ENCODE measurements around the gene TLCD2. TPM values are rescaled to one million over a fixed set of nuclear protein-coding genes. Genes with fewer than 3 reads are reported as not detected.
A peak's percentile ranks its signal among the peaks of the same experiment; 100 is the strongest.

The TLCD2 gene
- total RNA-seq, 1 experiment from 2014 or later = 1.5 TPM

DNA sequence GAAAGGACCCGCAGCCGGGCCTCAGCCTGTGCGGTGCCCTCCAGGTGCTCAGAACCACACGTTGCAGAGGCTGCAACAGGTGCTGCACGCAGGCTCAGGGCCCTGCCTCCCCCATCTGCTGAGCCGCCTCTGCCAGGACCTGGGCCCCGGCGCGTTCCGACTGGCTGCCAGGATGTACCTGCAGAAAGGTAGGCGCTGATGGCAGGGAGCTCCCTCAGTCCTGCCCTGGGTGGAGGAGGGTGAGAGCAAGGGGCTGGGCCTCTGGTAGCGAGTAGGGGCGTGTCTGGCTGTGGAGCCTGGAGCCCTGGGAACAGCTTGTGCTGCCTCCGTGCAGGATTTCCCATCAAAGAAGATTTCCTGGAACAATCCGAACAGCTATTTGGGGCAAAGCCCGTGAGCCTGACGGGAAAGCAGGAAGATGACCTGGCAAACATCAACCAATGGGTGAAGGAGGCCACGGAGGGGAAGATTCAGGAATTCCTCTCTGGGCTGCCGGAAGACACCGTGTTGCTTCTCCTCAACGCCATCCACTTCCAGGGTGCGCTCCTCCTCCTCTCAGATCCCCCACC, 36.9 kb upstream of the TLCD2 start:
- no peaks in the 10 kb centered on the region for H3K79me1 ChIP-seq (ENCODE audit: insufficient read depth, low read depth, low read length, poor library complexity, severe bottlenecking)
- no peaks in the 10 kb centered on the region for H4K20me1 ChIP-seq (ENCODE audit: control insufficient read depth, insufficient read depth, insufficient read length)
- H4K8ac ChIP-seq (replicated peaks; ENCODE audit: insufficient read length, low read depth, low read length) = no peak overlapping the region
- no CpG with 5 or more reads among the region's 22 CpGs for WGBS (ENCODE audit: extremely low coverage, insufficient read length, low lambda C conversion rate)
- Mint-ChIP-seq H3K36me3 (ENCODE audit: insufficient read depth in 1 of 3, low read depth in 3 of 3) (no peaks in the 10 kb centered on the region), H3K4me1 (peaks cover 4 to 6% of the 10 kb centered on the region in 2 experiments; a peak in 3 of 4 replicates), H3K27ac (no peak overlapping the region), H3K4me3 (no peak overlapping the region), H3K27me3 (ENCODE audit: low read depth) (peaks cover 1% of the 10 kb centered on the region), H3K9me3 (peaks cover 0 to 1% of the 10 kb centered on the region in 2 experiments; a peak in 1 of 5 replicates)
- no peak overlapping the region for H3K23ac ChIP-seq (ENCODE audit: insufficient read length, low read depth, low read length)
- H3K27me3 ChIP-seq (ENCODE audit: insufficient read depth, low read length) = no peaks in the 10 kb centered on the region
- no peak overlapping the region for H2AK5ac ChIP-seq (ENCODE audit: insufficient read length, low read length)
- H3K4me2 ChIP-seq (ENCODE audit: insufficient read depth, insufficient read length, low read length) = no peak overlapping the region
- no peak overlapping the region for H4K5ac ChIP-seq (ENCODE audit: insufficient read length, low read depth, low read length)
- no peaks in the 10 kb centered on the region for H3K79me2 ChIP-seq (ENCODE audit: insufficient read depth, low read length)
- H3K18ac ChIP-seq (ENCODE audit: insufficient read length, low read depth, low read length) = no peak overlapping the region
- H2AFZ ChIP-seq (ENCODE audit: low read length) = no peak overlapping the region
- H4K91ac ChIP-seq (ENCODE audit: insufficient read length, low read depth, low read length) = no peak overlapping the region
- H3K4ac ChIP-seq (ENCODE audit: low read depth, low read length) = no peak overlapping the region
- no peak overlapping the region for H2BK20ac ChIP-seq (ENCODE audit: low read depth, low read length, poor library complexity, severe bottlenecking)
- no peak overlapping the region for H2BK12ac ChIP-seq (ENCODE audit: insufficient read length, low read depth, low read length)
- peak; percentile 84 for DNase-seq
- no peak overlapping the region; the same call in 1 of the 2 replicates for H3K14ac ChIP-seq (ENCODE audit: insufficient read depth, low read length)
- no peak overlapping the region for H2BK15ac ChIP-seq (ENCODE audit: low read depth, low read length)
- no peak overlapping the region for H2BK120ac ChIP-seq (ENCODE audit: low read depth, low read length, poor library complexity, severe bottlenecking)
- H3K9me3 ChIP-seq (ENCODE audit: control insufficient read depth, low read depth, low read length) = no peaks in the 10 kb centered on the region
- no peaks in the 10 kb centered on the region for H3K4me1 ChIP-seq (ENCODE audit: insufficient read depth, low read length)
- H3K27ac ChIP-seq (ENCODE audit: insufficient read length, low read depth, low read length) = no peak overlapping the region
- no peak overlapping the region for H3K56ac ChIP-seq (ENCODE audit: insufficient read length, low read depth, low read length)
- no peak overlapping the region for H2BK5ac ChIP-seq (ENCODE audit: insufficient read length, low read length)
- no peak for TF ChIP-seq CTCF (conservative IDR thresholded peaks at IDR 0.05)
- H3T11ph ChIP-seq (ENCODE audit: low read length) = no peak overlapping the region
- no peaks in the 10 kb centered on the region for H3K23me2 ChIP-seq (ENCODE audit: insufficient read length, low read depth, low read length, poor library complexity, severe bottlenecking)
- H3K9ac ChIP-seq (ENCODE audit: extremely low read depth, insufficient read length, low read length) = no peak overlapping the region

Data from H9 (cell line).